Measurements from ENCODE around the gene HSPA2. TPM values are rescaled to one million over a fixed set of nuclear protein-coding genes. Genes with fewer than 3 reads are reported as not detected.

Gene HSPA2
- total and polyA plus RNA-seq, 2 of the 13 experiments (the other 11 are each of a cell fraction or from before 2014, with no cell fraction given) = 0.15 to 0.27 TPM

GRCh38 chr14:64509036-64509435, 31.5 kb upstream of the HSPA2 start (continued):
- TF ChIP-seq ZNF773 (CRISPR knock-in tag; IDR thresholded peaks at IDR 0.05; ENCODE audit: borderline replicate concordance) (no peak), ZNF777 (CRISPR knock-in tag; IDR thresholded peaks at IDR 0.05) (no peak), ZHX2 (IDR thresholded peaks at IDR 0.05; ENCODE audit: low read depth) (no peak), ZHX2 (CRISPR knock-in tag; IDR thresholded peaks at IDR 0.05; ENCODE audit: borderline replicate concordance) (no peak), POLR2AphosphoS5 (IDR thresholded peaks at IDR 0.05; ENCODE audit: low read depth, low read length) (no peak), LRRFIP1 (CRISPR knock-in tag; conservative IDR thresholded peaks at IDR 0.05) (no peak), ZNF20 (CRISPR knock-in tag; IDR thresholded peaks at IDR 0.05) (no peak), CBX5 (CRISPR knock-in tag; IDR thresholded peaks at IDR 0.05; ENCODE audit: borderline replicate concordance) (no peak), ZNF430 (CRISPR knock-in tag; IDR thresholded peaks at IDR 0.05) (no peak), NR2F2 (IDR thresholded peaks at IDR 0.05; ENCODE audit: borderline replicate concordance, low read depth) (no peak), ZNF724P (CRISPR knock-in tag; IDR thresholded peaks at IDR 0.05; ENCODE audit: borderline replicate concordance) (no peak), SOX13 (IDR thresholded peaks at IDR 0.05) (no peak), SOX13 (CRISPR knock-in tag; conservative IDR thresholded peaks at IDR 0.05 in 1 of 2, IDR thresholded peaks at IDR 0.05 in 1 of 2) (peak in 1 of 2 experiments; percentile 54; a peak in 1 of 4 replicates), MEIS2 (CRISPR knock-in tag; IDR thresholded peaks at IDR 0.05) (no peak), ZNF317 (CRISPR knock-in tag; IDR thresholded peaks at IDR 0.05) (no peak), MAFF (IDR thresholded peaks at IDR 0.05; ENCODE audit: low read depth, low read length) (no peak), ZNF253 (CRISPR knock-in tag; IDR thresholded peaks at IDR 0.05; ENCODE audit: borderline replicate concordance) (no peak), ZBTB33 (CRISPR knock-in tag; IDR thresholded peaks at IDR 0.05) (no peak), ZSCAN12 (CRISPR knock-in tag; IDR thresholded peaks at IDR 0.05) (no peak), MYC (CRISPR knock-in tag; IDR thresholded peaks at IDR 0.05; ENCODE audit: borderline replicate concordance) (no peak), ZNF33B (CRISPR knock-in tag; IDR thresholded peaks at IDR 0.05) (no peak)
